GM12878 (cell line): ENCODE results near the gene CYLC2. TPM values are rescaled to one million over a fixed set of nuclear protein-coding genes. Genes with fewer than 3 reads are reported as not detected.

Source experiments
- ATAC-seq: fragments of 200-7000 bp; cut with Tn5 transposase; 3 replicates; pipeline ENCODE4 v1.9.1; 2020; ENCODE audit warnings: mild to moderate bottlenecking, moderate library complexity
- BruUV-seq: library from RNA; stranded (reverse); fragments of 400-500 nt; replicated peaks from 2 replicates; lab custom pipeline; 2021; lab: Mats Ljungman, UMichigan
- CTCF ChIA-PET: fragments of 300-600 bp; sonication (Branson Sonifier 250); formaldehyde crosslinking; extraction: SDS; loops from one replicate; lab custom pipeline; 2021; ENCODE audit warnings: inconsistent platforms; lab: Yijun Ruan, JAX
- POLR2A ChIA-PET: fragments of 350-600 bp; formaldehyde crosslinking; extraction: SDS; loops from one replicate; lab custom pipeline; 2021; ENCODE audit warnings: inconsistent platforms; lab: Charles Lee
- RAD21 ChIA-PET: fragments of 300-600 bp; sonication (Branson Sonifier 250); formaldehyde crosslinking; loops from one replicate; lab custom pipeline; 2023; ENCODE audit warnings: antibody characterized with exemption; ENCODE audit not compliant: unreplicated experiment; lab: Charles Lee
- SMC1A ChIA-PET: fragments of 300-600 bp; sonication (Branson Sonifier 250); formaldehyde crosslinking; loops from one replicate; lab custom pipeline; 2023; ENCODE audit not compliant: unreplicated experiment, uncharacterized antibody; lab: Charles Lee
- DNase-seq: peaks from one replicate; pipeline ENCODE4 v3.0.0-alpha.2; 2011; ENCODE audit warnings: low read depth, low spot score
- FAIRE-seq: peaks from 3 replicates; lab custom pipeline; 2011; peaks lifted over from hg19 to GRCh38; lab: Jason Lieb, UNC
- H2AFZ ChIP-seq: 2 replicates; pipeline ENCODE4 v1.6.0; 2011; ENCODE audit warnings: low read depth, low read length, control low read depth; ENCODE audit not compliant: control insufficient read depth
- H3K27ac ChIP-seq: 2 replicates; pipeline ENCODE4 v1.5.1; 2011; ENCODE audit warnings: control low read depth; ENCODE audit not compliant: control insufficient read depth, insufficient read depth
- H3K27me3 ChIP-seq, 2 experiments: replicated peaks in 1 of 2; 2 replicates each; pipeline versions ENCODE4 v1.6.0 to v1.6.1; 2011; ENCODE audit warnings: low read length in 1 of 2; ENCODE audit not compliant: control insufficient read depth in 2 of 2, insufficient read depth in 2 of 2
- H3K36me3 ChIP-seq, 2 experiments: 2 replicates each; pipeline ENCODE4 v1.5.1; 2011; ENCODE audit warnings: low read length in 1 of 2; ENCODE audit not compliant: control insufficient read depth in 2 of 2, insufficient read depth in 2 of 2
- H3K4me1 ChIP-seq: 2 replicates; pipeline ENCODE4 v1.6.1; 2011; ENCODE audit warnings: mild to moderate bottlenecking, low read length, moderate library complexity, mixed read lengths; ENCODE audit not compliant: control insufficient read depth, insufficient read depth
- H3K4me2 ChIP-seq: 2 replicates; pipeline ENCODE4 v1.6.0; 2011; ENCODE audit warnings: control low read depth; ENCODE audit not compliant: control insufficient read depth, insufficient read depth
- H3K4me3 ChIP-seq: fragments of 200-600 bp; sonication (generic); 2 replicates; pipeline ENCODE4 v1.5.1; 2016
- H3K79me2 ChIP-seq: 2 replicates; pipeline ENCODE4 v1.6.0; 2011; ENCODE audit warnings: low read length; ENCODE audit not compliant: control insufficient read depth, insufficient read depth
- H3K9ac ChIP-seq: 2 replicates; pipeline ENCODE4 v1.8.0; 2011; ENCODE audit warnings: low read length, control low read depth, mixed read lengths; ENCODE audit not compliant: control insufficient read depth, insufficient read depth
- H3K9me3 ChIP-seq: replicated peaks from 3 replicates; pipeline ENCODE4 v1.5.1; 2011; ENCODE audit warnings: mild to moderate bottlenecking, low read length; ENCODE audit not compliant: control insufficient read depth, insufficient read depth
- H4K20me1 ChIP-seq: 2 replicates; pipeline ENCODE4 v1.6.0; 2011; ENCODE audit not compliant: control insufficient read depth, insufficient read depth
- IKZF2 ChIP-seq, 2 experiments: fragments of 450-650 bp; IDR thresholded peaks; 2 replicates each; pipeline ENCODE4 v1.6.1; 2017; ENCODE audit warnings: mild to moderate bottlenecking in 2 of 2, moderate library complexity in 2 of 2
- MYB ChIP-seq: fragments of 150-350 bp; IDR thresholded peaks from 2 replicates; pipeline ENCODE4 v1.6.1; 2014; ENCODE audit warnings: mild to moderate bottlenecking, low read depth, low read length, borderline replicate concordance
- POU2F2 ChIP-seq: IDR thresholded peaks from 3 replicates; pipeline ENCODE4 v1.6.1; 2011; ENCODE audit warnings: low read depth, mild to moderate bottlenecking, low read length, borderline replicate concordance
- ZNF622 ChIP-seq: fragments of 450-650 bp; IDR thresholded peaks from 2 replicates; pipeline ENCODE4 v1.6.1; 2017; ENCODE audit warnings: mild to moderate bottlenecking, inconsistent platforms
- WGBS: methylation state at CpG from one replicate; pipeline ENCODE4 v1.1.6; 2016; ENCODE audit warnings: low lambda C conversion rate; ENCODE audit not compliant: insufficient replicate concordance, insufficient coverage; ENCODE audit errors: missing lambda C conversion rate; 5-methylcytosine and 5-hydroxymethylcytosine counted together
- in situ Hi-C: fragments of 300-500 bp; cut with MboI; formaldehyde crosslinking; loops from 9 replicates; pipeline ENCODE4 v1.14.3; 2018; ENCODE audit warnings: mixed read lengths
- intact Hi-C: fragments of 100-400 bp; cut with micrococcal nuclease; formaldehyde crosslinking; loops from one replicate; pipeline ENCODE4 v1.14.2; 2022; ENCODE audit not compliant: unreplicated experiment
- polyA plus RNA-seq, 11 experiments: library from polyadenylated mRNA; depleted of rRNA in 4 of 11; unstranded in 6 of 11; stranded (reverse) in 5 of 11; fragments of >200 nt; fragmentation: Nextera tagmentation in 4 of 11; fragmentation: Illumina TruSeq in 1 of 11; extraction: Ambion mirVana in 4 of 11; extraction: Trizol in 1 of 11; gene quantifications; 1 replicate in 1 of 11; 2 replicates in 10 of 11; pipeline versions ENCODE4 v1.2.1 to v1.2.3, GENCODE V29; 2011 to 2016; ENCODE audit warnings: inconsistent platforms in 2 of 11, missing spikeins in 2 of 11, low read depth in 1 of 11
- total RNA-seq, 4 experiments: library from RNA; depleted of rRNA in 3 of 4; stranded (reverse); fragments of >200 nt in 3 of 4; fragmentation: Illumina TruSeq in 1 of 4; extraction: Trizol in 1 of 4; gene quantifications; 2 replicates each; pipeline versions ENCODE4 v1.2.1 to v1.2.3, GENCODE V29; 2013 to 2021
- TF ChIP-seq, protein P1 (sequence below): fragments of 450-650 bp; IDR thresholded peaks from 2 replicates; pipeline ENCODE4 v1.6.1; 2016; ENCODE audit warnings: mild to moderate bottlenecking, moderate library complexity, borderline replicate concordance
- TF ChIP-seq, protein P2 (sequence below): fragments of 450-650 bp; conservative IDR thresholded peaks from 2 replicates; pipeline ENCODE4 v1.6.1; 2017; ENCODE audit warnings: mild to moderate bottlenecking, moderate library complexity
- TF ChIP-seq, protein P3 (sequence below): fragments of 450-650 bp; IDR thresholded peaks from 2 replicates; pipeline ENCODE4 v1.6.1; 2017; ENCODE audit warnings: mild to moderate bottlenecking, moderate library complexity
- TF ChIP-seq, protein P4 (sequence below): IDR thresholded peaks from 2 replicates; pipeline ENCODE4 v1.6.1; 2011; ENCODE audit warnings: low read depth, low read length, improper control_type of control experiment, borderline replicate concordance

CYLC2 gene
- total and polyA plus RNA-seq, 10 of the 15 experiments (the other 5 are each of a cell fraction or from before 2014, with no cell fraction given), result not detected

DNA sequence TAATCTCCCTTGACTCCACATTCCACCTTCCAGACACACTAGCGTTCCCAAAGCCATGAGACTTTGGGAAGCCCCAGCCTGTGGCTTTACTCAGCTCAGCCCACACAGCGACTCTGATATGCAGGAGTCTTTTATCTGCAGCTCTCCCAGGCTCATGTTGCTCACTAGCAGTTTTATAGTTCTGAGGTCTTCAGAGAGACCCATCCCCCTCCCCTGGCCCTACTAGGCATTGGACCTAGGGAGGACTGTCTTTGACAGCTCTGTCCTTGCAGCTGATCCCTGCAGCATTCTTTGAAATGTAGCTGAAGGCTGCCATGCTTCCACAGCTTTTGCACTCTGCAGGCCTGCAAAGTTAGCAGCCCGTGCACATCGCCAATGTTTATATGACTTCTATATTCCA is 19.9 kb upstream of the CYLC2 start:
- H3K4me1 ChIP-seq, result no peaks in the 10 kb centered on the region
- no peak overlapping the region for H3K27ac ChIP-seq
- ChIA-PET RAD21 (no interaction called here), SMC1A (no interaction called here)
- in situ Hi-C loops, result no loop called here
- 12% methylated on average over 4 of the region's 4 CpGs for WGBS
- no peak overlapping the region for H2AFZ ChIP-seq
- no peak overlapping the region for H3K4me2 ChIP-seq
- no peak for DNase-seq
- TF ChIP-seq MYB, result no peak
- TF ChIP-seq, protein P1, sequence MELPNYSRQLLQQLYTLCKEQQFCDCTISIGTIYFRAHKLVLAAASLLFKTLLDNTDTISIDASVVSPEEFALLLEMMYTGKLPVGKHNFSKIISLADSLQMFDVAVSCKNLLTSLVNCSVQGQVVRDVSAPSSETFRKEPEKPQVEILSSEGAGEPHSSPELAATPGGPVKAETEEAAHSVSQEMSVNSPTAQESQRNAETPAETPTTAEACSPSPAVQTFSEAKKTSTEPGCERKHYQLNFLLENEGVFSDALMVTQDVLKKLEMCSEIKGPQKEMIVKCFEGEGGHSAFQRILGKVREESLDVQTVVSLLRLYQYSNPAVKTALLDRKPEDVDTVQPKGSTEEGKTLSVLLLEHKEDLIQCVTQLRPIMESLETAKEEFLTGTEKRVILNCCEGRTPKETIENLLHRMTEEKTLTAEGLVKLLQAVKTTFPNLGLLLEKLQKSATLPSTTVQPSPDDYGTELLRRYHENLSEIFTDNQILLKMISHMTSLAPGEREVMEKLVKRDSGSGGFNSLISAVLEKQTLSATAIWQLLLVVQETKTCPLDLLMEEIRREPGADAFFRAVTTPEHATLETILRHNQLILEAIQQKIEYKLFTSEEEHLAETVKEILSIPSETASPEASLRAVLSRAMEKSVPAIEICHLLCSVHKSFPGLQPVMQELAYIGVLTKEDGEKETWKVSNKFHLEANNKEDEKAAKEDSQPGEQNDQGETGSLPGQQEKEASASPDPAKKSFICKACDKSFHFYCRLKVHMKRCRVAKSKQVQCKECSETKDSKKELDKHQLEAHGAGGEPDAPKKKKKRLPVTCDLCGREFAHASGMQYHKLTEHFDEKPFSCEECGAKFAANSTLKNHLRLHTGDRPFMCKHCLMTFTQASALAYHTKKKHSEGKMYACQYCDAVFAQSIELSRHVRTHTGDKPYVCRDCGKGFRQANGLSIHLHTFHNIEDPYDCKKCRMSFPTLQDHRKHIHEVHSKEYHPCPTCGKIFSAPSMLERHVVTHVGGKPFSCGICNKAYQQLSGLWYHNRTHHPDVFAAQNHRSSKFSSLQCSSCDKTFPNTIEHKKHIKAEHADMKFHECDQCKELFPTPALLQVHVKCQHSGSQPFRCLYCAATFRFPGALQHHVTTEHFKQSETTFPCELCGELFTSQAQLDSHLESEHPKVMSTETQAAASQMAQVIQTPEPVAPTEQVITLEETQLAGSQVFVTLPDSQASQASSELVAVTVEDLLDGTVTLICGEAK, result no peak
- TF ChIP-seq, protein P2, sequence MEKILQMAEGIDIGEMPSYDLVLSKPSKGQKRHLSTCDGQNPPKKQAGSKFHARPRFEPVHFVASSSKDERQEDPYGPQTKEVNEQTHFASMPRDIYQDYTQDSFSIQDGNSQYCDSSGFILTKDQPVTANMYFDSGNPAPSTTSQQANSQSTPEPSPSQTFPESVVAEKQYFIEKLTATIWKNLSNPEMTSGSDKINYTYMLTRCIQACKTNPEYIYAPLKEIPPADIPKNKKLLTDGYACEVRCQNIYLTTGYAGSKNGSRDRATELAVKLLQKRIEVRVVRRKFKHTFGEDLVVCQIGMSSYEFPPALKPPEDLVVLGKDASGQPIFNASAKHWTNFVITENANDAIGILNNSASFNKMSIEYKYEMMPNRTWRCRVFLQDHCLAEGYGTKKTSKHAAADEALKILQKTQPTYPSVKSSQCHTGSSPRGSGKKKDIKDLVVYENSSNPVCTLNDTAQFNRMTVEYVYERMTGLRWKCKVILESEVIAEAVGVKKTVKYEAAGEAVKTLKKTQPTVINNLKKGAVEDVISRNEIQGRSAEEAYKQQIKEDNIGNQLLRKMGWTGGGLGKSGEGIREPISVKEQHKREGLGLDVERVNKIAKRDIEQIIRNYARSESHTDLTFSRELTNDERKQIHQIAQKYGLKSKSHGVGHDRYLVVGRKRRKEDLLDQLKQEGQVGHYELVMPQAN, result no peak
- TF ChIP-seq, protein P3, sequence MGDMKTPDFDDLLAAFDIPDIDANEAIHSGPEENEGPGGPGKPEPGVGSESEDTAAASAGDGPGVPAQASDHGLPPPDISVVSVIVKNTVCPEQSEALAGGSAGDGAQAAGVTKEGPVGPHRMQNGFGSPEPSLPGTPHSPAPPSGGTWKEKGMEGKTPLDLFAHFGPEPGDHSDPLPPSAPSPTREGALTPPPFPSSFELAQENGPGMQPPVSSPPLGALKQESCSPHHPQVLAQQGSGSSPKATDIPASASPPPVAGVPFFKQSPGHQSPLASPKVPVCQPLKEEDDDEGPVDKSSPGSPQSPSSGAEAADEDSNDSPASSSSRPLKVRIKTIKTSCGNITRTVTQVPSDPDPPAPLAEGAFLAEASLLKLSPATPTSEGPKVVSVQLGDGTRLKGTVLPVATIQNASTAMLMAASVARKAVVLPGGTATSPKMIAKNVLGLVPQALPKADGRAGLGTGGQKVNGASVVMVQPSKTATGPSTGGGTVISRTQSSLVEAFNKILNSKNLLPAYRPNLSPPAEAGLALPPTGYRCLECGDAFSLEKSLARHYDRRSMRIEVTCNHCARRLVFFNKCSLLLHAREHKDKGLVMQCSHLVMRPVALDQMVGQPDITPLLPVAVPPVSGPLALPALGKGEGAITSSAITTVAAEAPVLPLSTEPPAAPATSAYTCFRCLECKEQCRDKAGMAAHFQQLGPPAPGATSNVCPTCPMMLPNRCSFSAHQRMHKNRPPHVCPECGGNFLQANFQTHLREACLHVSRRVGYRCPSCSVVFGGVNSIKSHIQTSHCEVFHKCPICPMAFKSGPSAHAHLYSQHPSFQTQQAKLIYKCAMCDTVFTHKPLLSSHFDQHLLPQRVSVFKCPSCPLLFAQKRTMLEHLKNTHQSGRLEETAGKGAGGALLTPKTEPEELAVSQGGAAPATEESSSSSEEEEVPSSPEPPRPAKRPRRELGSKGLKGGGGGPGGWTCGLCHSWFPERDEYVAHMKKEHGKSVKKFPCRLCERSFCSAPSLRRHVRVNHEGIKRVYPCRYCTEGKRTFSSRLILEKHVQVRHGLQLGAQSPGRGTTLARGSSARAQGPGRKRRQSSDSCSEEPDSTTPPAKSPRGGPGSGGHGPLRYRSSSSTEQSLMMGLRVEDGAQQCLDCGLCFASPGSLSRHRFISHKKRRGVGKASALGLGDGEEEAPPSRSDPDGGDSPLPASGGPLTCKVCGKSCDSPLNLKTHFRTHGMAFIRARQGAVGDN, result no peak
- TF ChIP-seq IKZF2 (IDR thresholded peaks at IDR 0.05), result no peak
- TF ChIP-seq ZNF622, result no peak
- TF ChIP-seq, protein P4, sequence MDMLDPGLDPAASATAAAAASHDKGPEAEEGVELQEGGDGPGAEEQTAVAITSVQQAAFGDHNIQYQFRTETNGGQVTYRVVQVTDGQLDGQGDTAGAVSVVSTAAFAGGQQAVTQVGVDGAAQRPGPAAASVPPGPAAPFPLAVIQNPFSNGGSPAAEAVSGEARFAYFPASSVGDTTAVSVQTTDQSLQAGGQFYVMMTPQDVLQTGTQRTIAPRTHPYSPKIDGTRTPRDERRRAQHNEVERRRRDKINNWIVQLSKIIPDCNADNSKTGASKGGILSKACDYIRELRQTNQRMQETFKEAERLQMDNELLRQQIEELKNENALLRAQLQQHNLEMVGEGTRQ, result no peak
- TF ChIP-seq POU2F2, result no peak
- TF ChIP-seq, all 136 proteins: peak for 0
- Histone ChIP-seq H3K27me3 (no peaks in the 10 kb centered on the region), H3K79me2 (no peaks in the 10 kb centered on the region), H3K4me3 (no peak overlapping the region), H4K20me1 (no peaks in the 10 kb centered on the region), H3K36me3 (no peaks in the 10 kb centered on the region), H3K9ac (no peak overlapping the region), H3K9me3 (no peaks in the 10 kb centered on the region)
- BruUV-seq, result no TSS peak
- ATAC-seq, result no peak
- no peak for FAIRE-seq
- intact Hi-C loops, result no loop called here
- POLR2A ChIA-PET, result no interaction called here
- CTCF ChIA-PET, result no interaction called here
